ENCODE data around the gene SLC46A2. TPM values are rescaled to one million over a fixed set of nuclear protein-coding genes. Genes with fewer than 3 reads are reported as not detected.

Gene SLC46A2
- total and polyA plus RNA-seq, 4 experiments from 2014 or later: not detected

- Mint-ChIP-seq H3K27me3 (no peaks in the 10 kb centered on the region), H3K4me1 (peaks cover 0 to 9% (median 3%) of the 10 kb centered on the region in 4 donors), H3K36me3 (peaks cover 38 to 59% of the 10 kb centered on the region in 2 donors), H3K9me3 (no peaks in the 10 kb centered on the region), H3K27ac (no peak overlapping the region), H3K4me3 (no peak overlapping the region)
- Histone ChIP-seq H3K4me3 (ENCODE audit: low read length in 2 of 2) (no peak overlapping the region), H3K4me1 (ENCODE audit: insufficient read depth, low read length) (no peaks in the 10 kb centered on the region), H3K36me3 (ENCODE audit: insufficient read depth, low read length) (peaks cover 3% of the 10 kb centered on the region), H3K27me3 (ENCODE audit: insufficient read depth, low read length) (no peaks in the 10 kb centered on the region), H3K27ac (ENCODE audit: low read depth, low read length) (no peak overlapping the region), H3K9me3 (ENCODE audit: control insufficient read depth in 1 of 2, low read length in 2 of 2) (no peaks in the 10 kb centered on the region)
- CTCF ChIA-PET (ENCODE audit: partially characterized antibody): no interaction called here
- POLR2A ChIA-PET (ENCODE audit: partially characterized antibody): no interaction called here
- intact Hi-C loops (cut with micrococcal nuclease): no loop called here
- no peak for DNase-seq
Measured at GRCh38 chr9:112866662-112867274, 23.9 kb downstream of the SLC46A2 start.

GRCh38 chr9:112864982-112865381 lies 25.7 kb downstream of the SLC46A2 start:
- Mint-ChIP-seq H3K4me3 (no peak overlapping the region), H3K27ac (peak overlapping the region in 1 of 7 donors; percentile 59), H3K4me1 (peaks cover 3 to 9% (median 5%) of the 10 kb centered on the region in 4 donors), H3K9me3 (no peaks in the 10 kb centered on the region), H3K36me3 (peaks cover 35 to 54% of the 10 kb centered on the region in 2 donors), H3K27me3 (no peaks in the 10 kb centered on the region)
- intact Hi-C loops (cut with micrococcal nuclease): no loop called here
- peaks cover 3% of the 10 kb centered on the region for H3K36me3 ChIP-seq (ENCODE audit: insufficient read depth, low read length)
- H3K9me3 ChIP-seq (ENCODE audit: control insufficient read depth in 1 of 2, low read length in 2 of 2): no peaks in the 10 kb centered on the region
- no peak overlapping the region for H3K4me3 ChIP-seq (ENCODE audit: low read length in 2 of 2)
- no peak overlapping the region for H3K27ac ChIP-seq (ENCODE audit: low read depth, low read length)
- no peaks in the 10 kb centered on the region for H3K4me1 ChIP-seq (ENCODE audit: insufficient read depth, low read length)
- no peaks in the 10 kb centered on the region for H3K27me3 ChIP-seq (ENCODE audit: insufficient read depth, low read length)
- CTCF ChIA-PET (ENCODE audit: partially characterized antibody): no interaction called here
- DNase-seq: no peak
- POLR2A ChIA-PET (ENCODE audit: partially characterized antibody): no interaction called here

GRCh38 chr9:112864403-112864802 lies 26.3 kb downstream of the SLC46A2 start:
- POLR2A ChIA-PET (ENCODE audit: partially characterized antibody): no interaction called here
- no peaks in the 10 kb centered on the region for H3K9me3 ChIP-seq (ENCODE audit: control insufficient read depth in 1 of 2, low read length in 2 of 2)
- no peaks in the 10 kb centered on the region for H3K9me3 Mint-ChIP-seq
- H3K36me3 ChIP-seq (ENCODE audit: insufficient read depth, low read length): peaks cover 3% of the 10 kb centered on the region
- no peak overlapping the region for H3K27ac Mint-ChIP-seq
- H3K4me3 Mint-ChIP-seq: no peak overlapping the region
- no peaks in the 10 kb centered on the region for H3K27me3 Mint-ChIP-seq
- intact Hi-C loops (cut with micrococcal nuclease): no loop called here
- no peak overlapping the region for H3K4me3 ChIP-seq (ENCODE audit: low read length in 2 of 2)
- no peaks in the 10 kb centered on the region for H3K4me1 ChIP-seq (ENCODE audit: insufficient read depth, low read length)
- no peak overlapping the region for H3K27ac ChIP-seq (ENCODE audit: low read depth, low read length)
- H3K4me1 Mint-ChIP-seq: peaks cover 3 to 9% (median 5%) of the 10 kb centered on the region in 4 donors
- H3K36me3 Mint-ChIP-seq: peaks cover 30 to 48% of the 10 kb centered on the region in 2 donors
- H3K27me3 ChIP-seq (ENCODE audit: insufficient read depth, low read length): no peaks in the 10 kb centered on the region
- DNase-seq: no peak
- CTCF ChIA-PET (ENCODE audit: partially characterized antibody): no interaction called here

- no peak overlapping the region for H3K27ac ChIP-seq (ENCODE audit: low read depth, low read length)
- no peaks in the 10 kb centered on the region for H3K9me3 ChIP-seq (ENCODE audit: control insufficient read depth in 1 of 2, low read length in 2 of 2)
- Mint-ChIP-seq H3K4me1 (peaks cover 3 to 9% (median 5%) of the 10 kb centered on the region in 4 donors), H3K36me3 (peaks cover 24 to 42% of the 10 kb centered on the region in 2 donors), H3K9me3 (no peaks in the 10 kb centered on the region), H3K27ac (peak overlapping the region in 1 of 7 donors; percentile 15), H3K27me3 (no peaks in the 10 kb centered on the region), H3K4me3 (no peak overlapping the region)
- no peak overlapping the region for H3K4me3 ChIP-seq (ENCODE audit: low read length in 2 of 2)
- H3K27me3 ChIP-seq (ENCODE audit: insufficient read depth, low read length): no peaks in the 10 kb centered on the region
- CTCF ChIA-PET (ENCODE audit: partially characterized antibody): no interaction called here
- POLR2A ChIA-PET (ENCODE audit: partially characterized antibody): no interaction called here
- intact Hi-C loops (cut with micrococcal nuclease): no loop called here
- no peak for DNase-seq
- no peaks in the 10 kb centered on the region for H3K4me1 ChIP-seq (ENCODE audit: insufficient read depth, low read length)
- peaks cover 3% of the 10 kb centered on the region for H3K36me3 ChIP-seq (ENCODE audit: insufficient read depth, low read length)
Measured at GRCh38 chr9:112863746-112864145, 26.9 kb downstream of the SLC46A2 start.

- Histone ChIP-seq H3K27me3 (ENCODE audit: insufficient read depth, low read length) (no peaks in the 10 kb centered on the region), H3K27ac (ENCODE audit: low read depth, low read length) (no peak overlapping the region), H3K4me1 (ENCODE audit: insufficient read depth, low read length) (no peaks in the 10 kb centered on the region), H3K9me3 (ENCODE audit: control insufficient read depth in 1 of 2, low read length in 2 of 2) (no peaks in the 10 kb centered on the region), H3K36me3 (ENCODE audit: insufficient read depth, low read length) (peaks cover 3% of the 10 kb centered on the region), H3K4me3 (ENCODE audit: low read length in 2 of 2) (no peak overlapping the region)
- intact Hi-C loops (cut with micrococcal nuclease): no loop called here
- H3K36me3 Mint-ChIP-seq: peaks cover 18 to 37% of the 10 kb centered on the region in 2 donors
- no peaks in the 10 kb centered on the region for H3K27me3 Mint-ChIP-seq
- no peak for DNase-seq
- no peak overlapping the region for H3K4me3 Mint-ChIP-seq
- H3K9me3 Mint-ChIP-seq: no peaks in the 10 kb centered on the region
- ChIA-PET CTCF (ENCODE audit: partially characterized antibody) (no interaction called here), POLR2A (ENCODE audit: partially characterized antibody) (no interaction called here)
- peak overlapping the region in 2 of 7 donors; percentile 17 to 69 for H3K27ac Mint-ChIP-seq
- peaks cover 3 to 9% (median 5%) of the 10 kb centered on the region in 4 donors for H3K4me1 Mint-ChIP-seq
Measured at GRCh38 chr9:112863214-112863613, 27.5 kb downstream of the SLC46A2 start.

- peak overlapping the region in 4 of 7 donors; percentile 2 to 47 (median 5) for H3K27ac Mint-ChIP-seq
- Histone ChIP-seq H3K4me1 (ENCODE audit: insufficient read depth, low read length) (no peaks in the 10 kb centered on the region), H3K27me3 (ENCODE audit: insufficient read depth, low read length) (no peaks in the 10 kb centered on the region), H3K9me3 (ENCODE audit: control insufficient read depth in 1 of 2, low read length in 2 of 2) (no peaks in the 10 kb centered on the region), H3K36me3 (ENCODE audit: insufficient read depth, low read length) (peaks cover 3% of the 10 kb centered on the region), H3K4me3 (ENCODE audit: low read length in 2 of 2) (no peak overlapping the region), H3K27ac (ENCODE audit: low read depth, low read length) (no peak overlapping the region)
- intact Hi-C loops (cut with micrococcal nuclease): no loop called here
- CTCF ChIA-PET (ENCODE audit: partially characterized antibody): interaction anchor here (2.5 kb wide), 1 partner anchor 16 kb away, joined by 7 read pairs; no protein-coding TSS in a partner anchor
- peaks cover 12 to 27% of the 10 kb centered on the region in 2 donors for H3K36me3 Mint-ChIP-seq
- H3K4me3 Mint-ChIP-seq: no peak overlapping the region
- no peaks in the 10 kb centered on the region for H3K9me3 Mint-ChIP-seq
- H3K27me3 Mint-ChIP-seq: no peaks in the 10 kb centered on the region
- no peak for DNase-seq
- H3K4me1 Mint-ChIP-seq: peaks cover 2 to 10% (median 7%) of the 10 kb centered on the region in 4 donors
- POLR2A ChIA-PET (ENCODE audit: partially characterized antibody): no interaction called here
Measured at GRCh38 chr9:112861638-112862555, 28.8 kb downstream of the SLC46A2 start.

GRCh38 chr9:112861155-112861554 lies 29.5 kb downstream of the SLC46A2 start:
- POLR2A ChIA-PET (ENCODE audit: partially characterized antibody): no interaction called here
- no peak overlapping the region for H3K27ac Mint-ChIP-seq
- CTCF ChIA-PET (ENCODE audit: partially characterized antibody): interaction anchor here (2.5 kb wide), 1 partner anchor 16 kb away, joined by 7 read pairs; no protein-coding TSS in a partner anchor
- peaks cover 3% of the 10 kb centered on the region for H3K36me3 ChIP-seq (ENCODE audit: insufficient read depth, low read length)
- H3K27me3 Mint-ChIP-seq: no peaks in the 10 kb centered on the region
- no peak for DNase-seq
- H3K9me3 ChIP-seq (ENCODE audit: control insufficient read depth in 1 of 2, low read length in 2 of 2): no peaks in the 10 kb centered on the region
- H3K9me3 Mint-ChIP-seq: no peaks in the 10 kb centered on the region
- peaks cover 12 to 26% of the 10 kb centered on the region in 2 donors for H3K36me3 Mint-ChIP-seq
- no peaks in the 10 kb centered on the region for H3K4me1 ChIP-seq (ENCODE audit: insufficient read depth, low read length)
- no peaks in the 10 kb centered on the region for H3K27me3 ChIP-seq (ENCODE audit: insufficient read depth, low read length)
- H3K27ac ChIP-seq (ENCODE audit: low read depth, low read length): no peak overlapping the region
- intact Hi-C loops (cut with micrococcal nuclease): no loop called here
- no peak overlapping the region for H3K4me3 ChIP-seq (ENCODE audit: low read length in 2 of 2)
- H3K4me3 Mint-ChIP-seq: no peak overlapping the region
- H3K4me1 Mint-ChIP-seq: peaks cover 2 to 12% (median 8%) of the 10 kb centered on the region in 4 donors
